Measurements from ENCODE around the gene ZCWPW2.

GRCh38 chr3:28504976-28505375 lies 156.5 kb downstream of the ZCWPW2 start:
- TF ChIP-seq, protein P1, sequence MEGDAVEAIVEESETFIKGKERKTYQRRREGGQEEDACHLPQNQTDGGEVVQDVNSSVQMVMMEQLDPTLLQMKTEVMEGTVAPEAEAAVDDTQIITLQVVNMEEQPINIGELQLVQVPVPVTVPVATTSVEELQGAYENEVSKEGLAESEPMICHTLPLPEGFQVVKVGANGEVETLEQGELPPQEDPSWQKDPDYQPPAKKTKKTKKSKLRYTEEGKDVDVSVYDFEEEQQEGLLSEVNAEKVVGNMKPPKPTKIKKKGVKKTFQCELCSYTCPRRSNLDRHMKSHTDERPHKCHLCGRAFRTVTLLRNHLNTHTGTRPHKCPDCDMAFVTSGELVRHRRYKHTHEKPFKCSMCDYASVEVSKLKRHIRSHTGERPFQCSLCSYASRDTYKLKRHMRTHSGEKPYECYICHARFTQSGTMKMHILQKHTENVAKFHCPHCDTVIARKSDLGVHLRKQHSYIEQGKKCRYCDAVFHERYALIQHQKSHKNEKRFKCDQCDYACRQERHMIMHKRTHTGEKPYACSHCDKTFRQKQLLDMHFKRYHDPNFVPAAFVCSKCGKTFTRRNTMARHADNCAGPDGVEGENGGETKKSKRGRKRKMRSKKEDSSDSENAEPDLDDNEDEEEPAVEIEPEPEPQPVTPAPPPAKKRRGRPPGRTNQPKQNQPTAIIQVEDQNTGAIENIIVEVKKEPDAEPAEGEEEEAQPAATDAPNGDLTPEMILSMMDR (conservative IDR thresholded peaks at IDR 0.05; ENCODE audit: low read length), result no peak
- no peak for TF ChIP-seq EZH2phosphoT487 (IDR thresholded peaks at IDR 0.05; ENCODE audit: borderline replicate concordance)

Data from Loucy (cell line).